Measurements from ENCODE around the gene SV2B. TPM values are rescaled to one million over a fixed set of nuclear protein-coding genes. Genes with fewer than 3 reads are reported as not detected.

The SV2B gene
- total and polyA plus RNA-seq, 9 of the 15 experiments (the other 6 are each of a cell fraction or from before 2014, with no cell fraction given), result 0.01 to 0.25 (median 0.11) TPM

GRCh38 chr15:91199511-91199910 lies 99.5 kb downstream of the SV2B start (continued):
- TF ChIP-seq, protein P1, sequence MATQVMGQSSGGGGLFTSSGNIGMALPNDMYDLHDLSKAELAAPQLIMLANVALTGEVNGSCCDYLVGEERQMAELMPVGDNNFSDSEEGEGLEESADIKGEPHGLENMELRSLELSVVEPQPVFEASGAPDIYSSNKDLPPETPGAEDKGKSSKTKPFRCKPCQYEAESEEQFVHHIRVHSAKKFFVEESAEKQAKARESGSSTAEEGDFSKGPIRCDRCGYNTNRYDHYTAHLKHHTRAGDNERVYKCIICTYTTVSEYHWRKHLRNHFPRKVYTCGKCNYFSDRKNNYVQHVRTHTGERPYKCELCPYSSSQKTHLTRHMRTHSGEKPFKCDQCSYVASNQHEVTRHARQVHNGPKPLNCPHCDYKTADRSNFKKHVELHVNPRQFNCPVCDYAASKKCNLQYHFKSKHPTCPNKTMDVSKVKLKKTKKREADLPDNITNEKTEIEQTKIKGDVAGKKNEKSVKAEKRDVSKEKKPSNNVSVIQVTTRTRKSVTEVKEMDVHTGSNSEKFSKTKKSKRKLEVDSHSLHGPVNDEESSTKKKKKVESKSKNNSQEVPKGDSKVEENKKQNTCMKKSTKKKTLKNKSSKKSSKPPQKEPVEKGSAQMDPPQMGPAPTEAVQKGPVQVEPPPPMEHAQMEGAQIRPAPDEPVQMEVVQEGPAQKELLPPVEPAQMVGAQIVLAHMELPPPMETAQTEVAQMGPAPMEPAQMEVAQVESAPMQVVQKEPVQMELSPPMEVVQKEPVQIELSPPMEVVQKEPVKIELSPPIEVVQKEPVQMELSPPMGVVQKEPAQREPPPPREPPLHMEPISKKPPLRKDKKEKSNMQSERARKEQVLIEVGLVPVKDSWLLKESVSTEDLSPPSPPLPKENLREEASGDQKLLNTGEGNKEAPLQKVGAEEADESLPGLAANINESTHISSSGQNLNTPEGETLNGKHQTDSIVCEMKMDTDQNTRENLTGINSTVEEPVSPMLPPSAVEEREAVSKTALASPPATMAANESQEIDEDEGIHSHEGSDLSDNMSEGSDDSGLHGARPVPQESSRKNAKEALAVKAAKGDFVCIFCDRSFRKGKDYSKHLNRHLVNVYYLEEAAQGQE (IDR thresholded peaks at IDR 0.05; ENCODE audit: borderline replicate concordance), result no peak
- TF ChIP-seq, protein P1 (CRISPR knock-in tag; IDR thresholded peaks at IDR 0.05; ENCODE audit: low read depth), result no peak
- no peak for TF ChIP-seq ZNF274 (IDR thresholded peaks at IDR 0.05; ENCODE audit: borderline replicate concordance, low read depth, low read length)
- TF ChIP-seq ZSCAN32 (CRISPR knock-in tag; IDR thresholded peaks at IDR 0.05), result no peak
- TF ChIP-seq FOXA1 (IDR thresholded peaks at IDR 0.05; ENCODE audit: borderline replicate concordance), result no peak
- TF ChIP-seq HIVEP1 (CRISPR knock-in tag; IDR thresholded peaks at IDR 0.05), result no peak
- TF ChIP-seq ZNF512 (tag; IDR thresholded peaks at IDR 0.05), result no peak

All from K562 (cell line).